GM12892 (cell line): ENCODE measurements around the gene FRRS1L.

Experiments
- POLR2A ChIP-seq: IDR thresholded peaks from 2 replicates; pipeline ENCODE4 v1.6.1; 2011; ENCODE audit warnings: low read depth, low read length, control low read depth
- TAF1 ChIP-seq: IDR thresholded peaks from 2 replicates; pipeline ENCODE4 v1.6.1; 2011; ENCODE audit warnings: low read depth, mild to moderate bottlenecking, control low read depth, low read length, borderline replicate concordance

GRCh38 chr9:109097146-109097545, 69.9 kb downstream of the FRRS1L start:
- no peak for TF ChIP-seq POLR2A
- TF ChIP-seq TAF1: no peak
